RPMI8226 (cell line): ENCODE data around the gene PAQR7.

ENCODE experiments used
- DNase-seq: peaks from one replicate; pipeline ENCODE4 v3.0.0-alpha.2; 2015

PAQR7 gene

DNA sequence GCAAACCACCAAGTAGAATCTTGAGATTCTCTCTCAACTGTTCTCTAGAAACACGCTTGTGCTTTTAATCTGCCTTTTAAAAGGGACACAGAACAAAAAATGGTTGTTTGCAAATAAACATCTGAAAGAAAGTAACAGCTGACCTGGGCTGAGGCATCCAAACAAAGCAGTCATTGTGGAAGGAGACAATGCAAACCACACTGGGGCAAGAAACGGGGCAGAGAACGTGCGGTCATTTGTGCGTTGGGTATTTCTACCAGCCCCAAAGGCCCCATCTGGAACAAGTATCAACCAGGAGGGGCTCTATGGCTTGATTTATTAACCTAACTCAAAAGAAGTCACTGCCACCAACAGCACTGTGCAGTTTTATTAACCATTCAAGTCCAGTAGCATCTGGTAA lies 24.7 kb upstream of the PAQR7 start:
- no peak for DNase-seq

DNA sequence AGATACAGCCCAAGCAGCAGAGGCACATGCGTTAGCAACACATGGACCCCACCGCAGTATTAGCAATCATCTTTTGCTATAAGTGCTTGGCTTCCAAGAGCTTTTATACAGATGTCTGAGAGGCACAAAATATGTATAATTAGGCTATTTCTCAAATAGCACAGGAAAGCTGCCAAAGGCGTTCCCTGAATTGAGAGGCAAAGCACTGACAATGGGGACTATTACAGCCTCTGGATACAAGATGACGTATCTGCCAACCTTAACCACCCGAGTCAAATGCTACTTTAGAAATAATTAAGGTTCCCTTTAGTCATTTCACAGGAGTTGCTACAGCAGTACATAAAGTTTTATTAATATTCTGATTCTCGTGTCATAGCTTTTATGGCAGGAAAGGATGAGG lies 24.3 kb upstream of the PAQR7 start:
- DNase-seq: no peak

GRCh38 chr1:25898223-25899015 lies 22.9 kb upstream of the PAQR7 start:
- DNase-seq: no peak

DNA sequence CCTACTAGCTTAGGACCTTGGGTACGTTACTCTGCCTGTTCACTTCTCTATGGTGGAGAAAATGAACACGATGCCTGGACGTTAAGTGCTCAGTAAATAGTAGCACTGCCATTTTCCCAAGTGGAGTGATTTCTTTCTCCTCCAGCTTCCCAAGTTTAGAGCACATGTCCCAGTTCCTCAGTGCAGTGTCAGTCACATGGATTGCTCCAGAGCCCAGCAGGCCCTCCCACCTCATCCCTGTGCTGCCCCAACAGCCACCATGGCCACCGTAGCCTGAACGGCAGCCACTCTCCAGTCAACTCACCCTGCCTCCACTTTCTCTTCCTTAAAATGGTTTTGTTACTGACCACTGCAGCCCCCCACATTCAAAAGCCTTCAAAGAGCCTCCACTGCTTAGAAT lies 22.2 kb upstream of the PAQR7 start:
- DNase-seq: no peak

DNA sequence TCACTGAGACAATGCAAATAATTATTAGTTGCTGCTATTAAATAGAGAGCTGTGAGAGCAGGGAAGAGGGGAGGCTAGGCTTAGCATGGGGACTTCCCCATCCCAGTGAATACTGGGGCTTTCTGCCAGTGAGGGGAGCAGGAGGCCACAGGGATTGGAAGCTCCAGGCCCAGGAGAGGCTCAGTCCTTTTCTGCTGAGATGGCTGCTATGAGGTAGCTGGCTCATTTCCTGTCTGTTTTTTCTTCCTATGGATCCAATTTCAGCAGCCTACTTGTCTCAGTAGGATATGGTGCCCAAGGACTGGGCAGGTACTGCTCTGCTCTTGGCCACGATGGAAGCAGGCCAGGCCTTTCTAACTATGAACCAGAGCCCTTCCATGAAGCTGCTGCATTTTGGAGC lies 20.8 kb upstream of the PAQR7 start:
- no peak for DNase-seq

GRCh38 chr1:25895365-25895990 lies 20.0 kb upstream of the PAQR7 start:
- DNase-seq: peak; percentile 92

- no peak for DNase-seq
Measured at GRCh38 chr1:25893116-25893515, 17.6 kb upstream of the PAQR7 start.

GRCh38 chr1:25891606-25892005 lies 16.1 kb upstream of the PAQR7 start:
- DNase-seq: no peak

DNA sequence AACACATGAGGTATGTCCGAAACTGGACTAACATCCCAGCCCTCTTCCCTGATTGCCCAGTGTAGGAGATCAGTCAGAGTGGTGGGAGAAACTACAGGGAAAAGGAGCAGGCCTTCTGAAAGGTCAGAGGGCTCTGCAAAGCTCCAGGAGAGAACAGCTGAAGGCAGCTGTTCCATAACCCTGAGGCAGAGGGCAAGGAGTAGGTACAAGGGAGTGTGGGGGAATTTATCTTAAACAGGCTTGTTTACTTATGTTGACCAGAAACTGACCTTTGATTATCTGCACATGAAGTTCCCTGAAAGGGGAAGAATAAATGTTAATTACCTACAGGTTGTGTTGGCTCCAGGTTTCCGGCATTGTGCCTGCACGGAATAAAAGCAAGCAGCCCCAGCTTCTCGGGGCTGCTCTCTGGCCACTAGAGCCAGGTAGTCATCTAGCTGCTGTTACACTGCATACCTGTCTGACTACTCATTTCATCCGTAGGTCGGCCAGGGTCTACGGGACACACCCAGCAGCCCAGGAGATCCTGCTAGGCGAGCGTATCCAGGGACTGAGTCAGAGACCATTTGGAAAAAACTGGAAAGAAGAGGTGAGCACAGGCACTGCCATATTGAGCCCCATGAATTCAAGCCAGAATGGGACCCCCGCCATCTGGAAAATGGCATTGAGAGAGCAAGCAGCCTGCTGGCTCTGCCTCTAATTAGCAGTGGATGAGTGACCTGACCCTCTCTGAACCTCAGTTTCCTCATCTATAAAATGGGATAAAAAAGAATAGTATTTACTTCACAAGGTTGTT lies 14.9 kb upstream of the PAQR7 start:
- no peak for DNase-seq

DNA sequence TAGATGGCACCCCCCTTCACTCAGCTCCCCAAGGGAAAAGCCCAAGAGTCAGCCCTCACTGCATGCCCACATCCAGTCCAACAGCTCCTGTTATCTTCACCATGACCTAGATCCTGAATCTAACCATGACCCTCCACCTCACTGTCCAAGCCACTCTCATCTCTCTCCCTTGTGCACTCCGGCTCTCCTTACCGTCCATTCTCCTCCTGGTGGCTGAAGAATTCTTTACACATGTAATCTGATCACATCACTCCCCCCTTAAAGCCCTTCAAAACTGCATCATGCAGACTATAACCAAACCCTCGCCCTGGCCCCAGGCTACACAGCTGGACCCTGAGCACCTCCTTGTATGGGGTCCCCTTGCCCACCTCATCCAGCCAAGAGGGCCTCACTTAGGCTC lies 14.0 kb upstream of the PAQR7 start:
- no peak for DNase-seq

GRCh38 chr1:25888426-25888987 lies 13.0 kb upstream of the PAQR7 start:
- DNase-seq: no peak

GRCh38 chr1:25885602-25886001 lies 10.1 kb upstream of the PAQR7 start:
- no peak for DNase-seq

GRCh38 chr1:25881266-25881665 lies 5.8 kb upstream of the PAQR7 start:
- no peak for DNase-seq

DNA sequence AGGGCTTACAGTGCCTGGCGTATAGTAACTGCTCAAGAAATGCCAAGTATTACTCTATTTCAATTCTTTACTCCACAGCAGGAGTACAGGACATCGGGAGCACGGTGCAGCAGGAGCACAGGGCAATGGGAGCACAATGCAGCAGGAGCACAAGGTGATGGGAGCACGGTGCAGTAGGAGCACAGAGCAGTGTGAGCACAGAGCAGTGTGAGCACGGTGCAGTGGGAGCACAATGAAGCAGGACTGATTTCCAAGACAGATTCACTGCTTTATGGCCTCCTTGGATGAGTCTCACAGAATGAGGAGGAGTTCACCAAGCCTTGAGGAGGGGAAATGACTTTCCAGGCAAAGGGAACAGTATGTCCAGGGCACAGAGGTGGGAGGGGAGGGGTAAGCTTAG lies 5.0 kb upstream of the PAQR7 start:
- DNase-seq: no peak

DNA sequence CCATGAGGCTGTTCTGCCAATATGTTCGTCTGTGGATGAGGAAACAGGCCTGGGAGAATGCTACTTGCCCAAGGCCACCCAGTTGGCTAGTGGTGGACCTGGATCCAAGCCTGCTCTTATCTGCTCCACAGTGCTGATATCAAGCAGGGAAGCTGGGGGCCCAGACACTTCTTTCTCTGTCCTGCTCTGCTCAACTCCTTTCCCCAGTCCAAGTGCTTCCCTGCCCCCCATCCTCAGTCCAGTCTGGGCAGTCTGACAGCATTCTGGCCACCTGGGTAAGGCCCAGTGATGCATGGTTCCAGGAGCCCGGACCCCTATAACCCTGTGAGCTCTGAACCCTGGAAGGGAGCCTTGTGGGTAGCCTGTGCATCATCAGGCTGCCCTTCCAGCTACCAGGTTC lies 4.2 kb upstream of the PAQR7 start:
- no peak for DNase-seq

- no peak for DNase-seq
Measured at GRCh38 chr1:25878690-25879089, 3.2 kb upstream of the PAQR7 start.

DNA sequence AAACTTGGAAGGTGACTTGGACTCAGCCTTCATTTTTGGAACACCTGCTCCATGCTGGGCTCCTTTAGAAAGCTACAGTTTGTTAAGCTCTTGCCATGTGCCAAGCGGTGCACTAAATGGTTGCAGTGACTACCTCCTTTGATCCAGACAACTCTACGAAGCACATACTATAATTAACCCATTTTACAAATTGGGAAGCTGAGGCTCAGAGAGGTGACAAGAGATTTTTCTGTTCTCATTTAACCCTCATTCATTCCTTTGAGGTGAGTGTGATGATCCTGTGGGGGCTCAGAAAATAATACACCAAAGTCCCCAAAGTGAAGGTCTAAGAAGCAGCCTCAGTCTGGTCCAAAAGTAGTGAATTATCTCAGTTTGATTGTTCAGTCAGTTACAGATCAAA lies 1.6 kb upstream of the PAQR7 start:
- DNase-seq: no peak

DNA sequence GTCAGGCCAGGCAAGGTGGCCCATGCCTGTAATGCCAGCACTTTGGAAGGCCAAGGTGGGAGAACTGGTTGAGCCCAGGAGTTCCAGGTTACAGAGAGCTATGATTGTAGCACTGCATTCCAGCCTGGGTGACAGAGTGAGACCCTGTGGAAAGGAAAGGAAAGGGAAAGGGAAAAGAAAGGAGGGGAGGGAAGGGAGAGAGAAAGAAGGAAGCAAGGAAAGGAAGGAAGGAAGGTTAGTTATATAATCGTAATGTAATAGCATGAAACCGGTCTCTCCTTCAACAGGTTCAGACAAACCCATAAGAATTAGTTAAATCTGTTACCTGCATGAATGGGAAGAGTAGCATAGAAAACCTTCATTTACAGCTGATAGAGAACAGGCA lies 1.2 kb upstream of the PAQR7 start:
- no peak for DNase-seq

DNA sequence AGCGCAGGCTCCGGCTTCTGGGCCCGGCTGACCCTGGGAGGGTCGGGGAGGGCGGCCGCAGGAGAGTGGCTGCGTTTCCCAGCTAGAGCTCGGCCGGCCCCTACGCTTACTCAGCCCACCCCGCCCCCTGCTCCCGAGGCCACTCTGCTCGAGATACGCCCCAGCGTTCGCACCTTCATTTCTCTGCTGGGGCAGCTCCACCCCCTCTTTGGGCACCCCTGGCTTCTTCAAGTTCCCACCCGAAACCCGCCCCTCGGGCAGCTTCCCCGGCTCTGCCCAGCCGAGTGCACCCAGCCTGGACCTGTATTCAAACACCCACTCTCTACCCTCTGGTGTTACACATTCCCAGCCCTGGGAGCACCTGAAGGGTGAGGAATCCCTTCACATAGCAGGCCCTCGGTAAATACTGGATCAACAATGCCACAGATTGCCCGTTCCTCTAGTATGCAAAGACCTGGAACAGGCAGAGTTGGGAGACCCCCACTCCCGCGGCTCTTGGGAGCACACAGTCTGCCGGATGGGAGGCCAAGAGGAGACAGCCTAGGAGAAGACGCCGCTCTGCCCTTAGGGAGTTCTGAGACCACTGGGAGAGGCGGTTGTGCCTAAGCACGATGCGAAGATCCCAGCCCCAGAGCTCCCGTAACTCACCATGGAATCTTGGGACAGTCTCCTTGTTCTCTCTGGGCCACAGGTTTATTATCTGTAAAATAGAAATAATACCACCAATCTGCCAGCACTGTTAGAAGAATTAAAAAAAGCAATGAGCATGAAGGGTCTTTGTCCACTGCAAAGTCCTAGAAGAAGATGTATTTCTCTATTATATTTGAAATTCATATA lies 566 bp upstream of the PAQR7 start:
- no peak for DNase-seq

- DNase-seq: no peak
Measured at GRCh38 chr1:25874635-25875153, 814 bp downstream of the PAQR7 start.

GRCh38 chr1:25874209-25874608 lies 1.3 kb downstream of the PAQR7 start:
- DNase-seq: no peak

GRCh38 chr1:25873120-25873519 lies 2.4 kb downstream of the PAQR7 start:
- DNase-seq: peak; percentile 70

GRCh38 chr1:25872713-25873112 lies 2.8 kb downstream of the PAQR7 start:
- peak; percentile 82 for DNase-seq
